GM10847 (cell line): ENCODE results near the gene USHBP1.
A peak's percentile ranks its signal among the peaks of the same experiment; 100 is the strongest.

Experiments used
- POLR2A ChIP-seq: IDR thresholded peaks from 2 replicates; pipeline ENCODE4 v1.6.1; 2011; ENCODE audit not compliant: insufficient read length; ENCODE audit errors: extremely low read depth

USHBP1 gene, protein sequence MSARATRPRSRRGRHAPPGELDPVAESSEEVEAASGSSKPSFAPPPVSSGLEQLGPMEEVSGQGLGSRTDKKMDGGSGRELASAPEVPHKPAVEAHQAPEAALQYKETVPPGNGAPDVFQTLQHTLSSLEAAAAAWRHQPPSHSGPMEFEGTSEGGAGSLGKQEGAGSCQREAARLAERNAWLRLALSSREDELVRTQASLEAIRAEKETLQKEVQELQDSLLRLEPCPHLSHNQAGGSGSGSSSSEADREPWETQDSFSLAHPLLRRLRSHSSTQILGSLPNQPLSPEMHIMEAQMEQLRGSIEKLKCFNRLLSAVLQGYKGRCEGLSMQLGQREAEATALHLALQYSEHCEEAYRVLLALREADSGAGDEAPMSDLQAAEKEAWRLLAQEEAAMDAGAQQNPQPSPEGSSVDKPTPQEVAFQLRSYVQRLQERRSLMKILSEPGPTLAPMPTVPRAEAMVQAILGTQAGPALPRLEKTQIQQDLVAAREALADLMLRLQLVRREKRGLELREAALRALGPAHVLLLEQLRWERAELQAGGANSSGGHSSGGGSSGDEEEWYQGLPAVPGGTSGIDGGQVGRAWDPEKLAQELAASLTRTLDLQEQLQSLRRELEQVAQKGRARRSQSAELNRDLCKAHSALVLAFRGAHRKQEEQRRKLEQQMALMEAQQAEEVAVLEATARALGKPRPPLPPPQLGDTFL

DNA sequence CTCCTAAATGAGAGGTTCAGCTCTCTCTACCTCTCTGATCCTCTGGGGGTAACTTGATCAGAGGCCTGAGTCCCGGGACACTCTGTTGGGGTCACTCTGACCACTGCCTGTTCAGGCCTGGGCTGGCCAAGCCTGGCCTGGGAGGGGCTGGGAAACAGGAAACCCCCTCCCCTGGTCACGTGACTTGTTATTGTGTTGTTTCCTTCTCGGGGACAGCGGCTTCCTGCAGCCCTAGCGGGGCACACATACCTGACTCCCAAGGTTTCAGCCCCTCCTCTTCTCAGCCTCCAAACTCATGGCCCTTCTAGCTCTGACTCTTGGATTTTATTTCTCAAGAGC, at the start of gene USHBP1:
USHBP1 (minus strand) TSS at position 105 of the 339 bp plus-strand sequence. CDS start 446 bp downstream, outside the sequence.
- no peak for TF ChIP-seq POLR2A

DNA sequence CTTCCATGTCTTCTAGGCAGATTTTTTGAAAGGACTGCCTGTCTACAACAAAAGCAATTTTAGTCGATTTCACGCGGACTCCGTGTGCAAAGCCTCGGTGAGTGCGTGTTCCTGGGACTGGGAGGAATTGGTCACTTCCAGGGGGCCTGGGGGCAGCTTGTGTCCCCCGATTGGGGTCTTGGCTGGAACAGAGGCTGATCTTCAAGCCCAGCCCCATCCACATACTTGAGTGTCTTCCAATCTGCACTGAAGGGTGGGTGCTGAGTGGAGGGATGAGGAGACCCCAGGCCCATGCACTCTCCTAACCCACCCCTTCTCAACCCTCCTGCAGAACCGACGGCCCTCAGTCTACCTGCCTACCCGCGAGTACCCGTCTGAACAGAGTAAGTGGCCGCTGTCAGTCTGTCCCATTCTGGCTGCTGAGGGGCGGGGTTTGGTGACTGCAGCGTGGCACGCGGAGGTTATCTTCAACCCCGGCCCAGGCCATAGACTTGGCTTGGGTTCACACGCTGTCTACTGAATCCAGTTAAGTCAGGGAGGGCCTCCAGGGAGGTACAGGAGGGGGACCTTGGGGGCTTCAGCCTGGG, 49.6 kb upstream of the USHBP1 start:
- no peak for TF ChIP-seq POLR2A

- TF ChIP-seq POLR2A: no peak
Observed at GRCh38 chr19:17312189-17313113, 47.9 kb upstream of the USHBP1 start.

GRCh38 chr19:17311455-17312188, 47.1 kb upstream of the USHBP1 start:
- TF ChIP-seq POLR2A: no peak

DNA sequence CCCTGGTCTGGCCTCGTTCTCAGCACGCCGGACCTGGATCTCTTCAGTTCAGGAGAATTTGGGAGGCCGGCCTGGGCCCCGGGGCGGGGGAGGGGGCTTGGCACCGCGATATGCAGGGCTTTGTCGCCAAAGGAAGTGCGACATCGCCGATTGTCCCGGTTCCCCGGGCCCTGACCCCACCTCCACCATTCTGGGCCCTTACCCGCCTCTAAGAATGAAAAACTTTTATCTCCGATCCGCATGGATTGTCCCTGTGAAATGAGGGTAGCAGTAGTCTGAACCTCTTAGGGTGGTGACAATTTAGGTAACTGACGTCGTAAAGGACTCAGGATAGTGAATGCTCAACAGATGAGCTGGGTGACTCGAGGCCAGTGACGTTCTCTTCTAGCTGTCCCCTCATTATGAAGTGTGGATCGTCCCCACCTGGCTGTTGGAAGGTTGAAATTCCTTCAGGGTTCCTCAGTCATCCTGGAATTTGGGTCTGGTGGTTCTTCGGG, 45.5 kb upstream of the USHBP1 start:
- TF ChIP-seq POLR2A: no peak

DNA sequence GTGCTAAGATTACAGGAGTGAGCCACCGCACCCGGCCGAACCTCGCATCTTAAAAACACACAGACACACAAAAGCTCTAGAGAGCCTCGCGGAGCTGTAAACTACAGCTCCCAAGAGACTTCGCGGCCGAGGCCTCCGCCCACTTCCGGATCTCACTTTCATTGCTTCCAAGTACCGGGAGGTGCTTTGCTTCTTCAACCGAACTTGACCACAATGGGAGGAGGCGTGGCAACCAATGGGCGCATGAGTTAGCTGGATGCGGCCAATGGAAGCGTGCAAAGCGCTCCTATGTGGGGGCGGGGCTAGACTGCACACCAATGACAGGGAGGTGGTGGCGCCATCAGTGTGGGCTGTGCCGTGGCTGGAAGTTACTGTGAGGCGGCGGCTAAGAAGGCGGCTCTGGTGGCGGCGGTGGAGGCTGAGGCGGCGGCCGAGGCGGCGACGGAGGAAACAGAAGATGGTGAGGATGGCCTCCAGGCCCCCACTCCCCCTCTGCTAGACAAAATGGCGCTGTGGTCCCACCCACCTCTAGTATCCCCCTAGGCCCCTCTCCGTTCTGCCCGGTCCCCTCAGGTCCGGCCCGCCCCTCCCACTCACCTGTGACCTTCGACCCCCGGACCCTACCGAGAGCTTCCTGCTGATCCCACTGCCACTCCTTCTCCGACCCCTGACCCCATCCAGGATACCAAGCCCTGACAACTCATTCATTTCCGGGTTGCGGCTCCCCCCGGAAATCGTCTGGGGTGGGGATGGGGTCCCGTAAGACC, 44.8 kb upstream of the USHBP1 start, which contains the start of gene DDA1:
DDA1 (plus strand) TSS at position 366 of the 767 bp plus-strand sequence; CDS start at position 458, 92 bp downstream.
- TF ChIP-seq POLR2A: peak; percentile 48

- TF ChIP-seq POLR2A: no peak
Observed at GRCh38 chr19:17307876-17308377, 43.4 kb upstream of the USHBP1 start.

DNA sequence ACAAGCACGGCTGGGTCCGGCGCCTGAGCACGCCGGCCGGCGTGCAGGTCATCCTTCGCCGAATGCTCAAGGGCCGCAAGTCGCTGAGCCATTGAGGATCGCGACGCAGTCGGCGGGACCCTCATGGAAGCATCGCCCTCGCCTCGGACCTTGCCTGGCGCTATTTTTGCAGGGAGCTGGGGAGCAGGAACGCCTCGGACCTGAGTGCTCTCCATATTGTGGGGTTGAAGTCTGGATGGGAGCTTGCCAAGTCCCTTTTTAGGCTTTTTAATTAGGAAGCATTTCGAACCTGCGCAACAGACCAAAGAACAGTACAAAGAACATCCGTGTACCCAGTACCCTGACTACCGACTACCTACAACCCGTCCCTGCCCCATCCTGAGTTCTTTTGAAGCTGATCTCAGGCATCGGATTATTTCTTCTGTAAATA, 41.8 kb upstream of the USHBP1 start:
- no peak for TF ChIP-seq POLR2A

- peak; percentile 51 for TF ChIP-seq POLR2A
Observed at GRCh38 chr19:17305517-17306284, 41.2 kb upstream of the USHBP1 start, which contains the start of gene MRPL34. MRPL34 (plus strand) TSS chr19:17305872; CDS start chr19:17305893, 21 bp downstream.

- no peak for TF ChIP-seq POLR2A
Observed at GRCh38 chr19:17305216-17305516, 40.6 kb upstream of the USHBP1 start.

DNA sequence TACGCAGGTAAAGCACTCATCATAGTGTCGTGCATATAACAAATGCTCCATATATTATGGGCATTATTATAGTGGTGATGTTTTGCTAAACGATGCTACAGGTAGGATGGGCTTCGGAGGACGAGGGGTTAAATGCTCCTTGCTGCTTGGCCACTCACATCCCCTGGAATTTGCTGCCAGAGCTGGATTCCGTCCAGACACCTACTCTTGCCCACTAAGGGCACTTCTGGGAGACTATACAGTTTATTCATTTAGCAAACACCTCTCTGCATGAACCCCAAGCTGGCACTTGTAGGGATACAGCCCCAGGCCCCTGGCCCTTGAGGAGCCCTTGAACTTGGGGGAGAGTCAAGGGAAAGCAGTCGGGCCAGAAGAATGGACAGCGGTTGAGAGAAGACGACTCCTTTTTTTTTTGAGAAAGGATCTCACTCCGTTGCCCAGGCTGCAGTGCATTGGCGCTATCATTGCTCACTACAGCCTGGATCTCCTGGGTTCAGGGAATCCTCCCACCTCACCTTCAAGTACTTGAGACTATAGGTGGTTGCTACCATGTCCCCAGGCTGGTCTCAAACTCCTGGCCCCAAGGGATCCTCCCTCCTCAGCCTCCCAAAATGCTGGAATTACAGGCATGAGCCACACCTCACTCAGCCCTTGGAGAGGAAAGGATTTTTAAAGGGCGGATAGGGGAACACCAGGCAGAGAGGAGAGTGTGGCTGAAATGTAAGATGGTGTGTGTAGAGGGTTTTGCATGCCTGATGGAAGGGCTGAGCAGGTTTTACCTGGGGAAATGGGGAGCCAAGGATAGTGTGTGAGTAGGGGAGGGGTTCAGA, 40.1 kb upstream of the USHBP1 start:
- no peak for TF ChIP-seq POLR2A

GRCh38 chr19:17303940-17304267, 39.4 kb upstream of the USHBP1 start:
- no peak for TF ChIP-seq POLR2A
